Femur (tissue), 1 donor: ENCODE data around the gene MED4.
A peak's percentile ranks its signal among the peaks of the same experiment; 100 is the strongest.
"Not testable (repeated sequence)": the region's sequence is repeated elsewhere in the genome, so short reads cannot be mapped to it uniquely, and the experiment has no call there.

Experiments
- DNase-seq: peaks from one replicate; pipeline ENCODE4 v3.0.0-alpha.2; 2017

Gene MED4

GRCh38 chr13:48093588-48093987 lies 1.3 kb downstream of the MED4 start:
- no peak for DNase-seq

- DNase-seq, result no peak
Measured at GRCh38 chr13:48086272-48086671, 8.6 kb downstream of the MED4 start.

GRCh38 chr13:48081739-48082138 lies 13.2 kb downstream of the MED4 start:
- no peak for DNase-seq

GRCh38 chr13:48078251-48078656 lies 16.6 kb downstream of the MED4 start:
- no peak for DNase-seq

GRCh38 chr13:48074006-48074405 lies 20.9 kb downstream of the MED4 start:
- no peak for DNase-seq

GRCh38 chr13:48072787-48073186 lies 22.1 kb downstream of the MED4 start:
- no peak for DNase-seq

GRCh38 chr13:48072304-48072703 lies 22.6 kb downstream of the MED4 start:
- no peak for DNase-seq

- DNase-seq, result no peak
Measured at GRCh38 chr13:48070942-48071341, 24.0 kb downstream of the MED4 start.

GRCh38 chr13:48069573-48069972 lies 25.3 kb downstream of the MED4 start:
- no peak for DNase-seq

- no peak for DNase-seq
Measured at GRCh38 chr13:48068952-48069351, 26.0 kb downstream of the MED4 start.

- no peak for DNase-seq
Measured at GRCh38 chr13:48068036-48068435, 26.9 kb downstream of the MED4 start.

GRCh38 chr13:48066310-48066989 lies 28.5 kb downstream of the MED4 start:
- no peak for DNase-seq

- not testable (repeated sequence) for DNase-seq
Measured at GRCh38 chr13:48059951-48060350, 35.0 kb downstream of the MED4 start.

GRCh38 chr13:48058536-48058935 lies 36.4 kb downstream of the MED4 start:
- DNase-seq, result not testable (repeated sequence)

- no peak for DNase-seq
Measured at GRCh38 chr13:48055712-48056111, 39.2 kb downstream of the MED4 start.

- no peak for DNase-seq
Measured at GRCh38 chr13:48054601-48055000, 40.3 kb downstream of the MED4 start.

GRCh38 chr13:48050550-48050949 lies 44.4 kb downstream of the MED4 start:
- DNase-seq, result no peak

- DNase-seq, result no peak
Measured at GRCh38 chr13:48043789-48044503, 51.0 kb downstream of the MED4 start.

GRCh38 chr13:48042894-48043293 lies 52.0 kb downstream of the MED4 start:
- DNase-seq, result no peak

GRCh38 chr13:48040896-48041295 lies 54.0 kb downstream of the MED4 start:
- DNase-seq, result no peak

- no peak for DNase-seq
Measured at GRCh38 chr13:48040049-48040448, 54.9 kb downstream of the MED4 start.

- no peak for DNase-seq
Measured at GRCh38 chr13:48038761-48039160, 56.1 kb downstream of the MED4 start.

- DNase-seq, result peak; percentile 97
Measured at GRCh38 chr13:48037346-48038173, 57.3 kb downstream of the MED4 start, which contains the start of gene NUDT15. TSS of gene NUDT15 (plus strand) at chr13:48037726. CDS start at chr13:48037747, 21 bp downstream.

- no peak for DNase-seq
Measured at GRCh38 chr13:48029859-48030258, 65.0 kb downstream of the MED4 start.
